CD4-positive, alpha-beta T cell treated with Interleukin-12 subunit alpha and Interleukin-12 subunit beta, for 1 hour (primary cell): ENCODE measurements around the gene CSTPP1.
"Not testable (repeated sequence)": the region's sequence is repeated elsewhere in the genome, so short reads cannot be mapped to it uniquely, and the experiment has no call there.

Experiments used
- DNase-seq: peaks from one replicate; pipeline ENCODE4 v3.0.0-alpha.2; 2020

Gene CSTPP1

GRCh38 chr11:47105974-47106373 is 169.4 kb downstream of the CSTPP1 start:
- DNase-seq: no peak

- DNase-seq: no peak
Observed at GRCh38 chr11:47106798-47107411, 170.3 kb downstream of the CSTPP1 start.

- no peak for DNase-seq
Observed at GRCh38 chr11:47107744-47108143, 171.2 kb downstream of the CSTPP1 start.

GRCh38 chr11:47108214-47108613 is 171.7 kb downstream of the CSTPP1 start:
- no peak for DNase-seq

- DNase-seq: no peak
Observed at GRCh38 chr11:47109051-47109726, 172.6 kb downstream of the CSTPP1 start.

- no peak for DNase-seq
Observed at GRCh38 chr11:47109727-47110246, 173.2 kb downstream of the CSTPP1 start.

GRCh38 chr11:47111318-47111804 is 174.8 kb downstream of the CSTPP1 start:
- DNase-seq: no peak

GRCh38 chr11:47112941-47113340 is 176.4 kb downstream of the CSTPP1 start:
- DNase-seq: not testable (repeated sequence)

GRCh38 chr11:47118958-47119688 is 182.6 kb downstream of the CSTPP1 start:
- DNase-seq: peak; percentile 37

- DNase-seq: no peak
Observed at GRCh38 chr11:47121056-47121455, 184.5 kb downstream of the CSTPP1 start.

- no peak for DNase-seq
Observed at GRCh38 chr11:47121731-47122130, 185.2 kb downstream of the CSTPP1 start.

- no peak for DNase-seq
Observed at GRCh38 chr11:47123094-47123493, 186.5 kb downstream of the CSTPP1 start.

GRCh38 chr11:47124675-47125074 is 188.1 kb downstream of the CSTPP1 start:
- no peak for DNase-seq

- DNase-seq: no peak
Observed at GRCh38 chr11:47125083-47125482, 188.5 kb downstream of the CSTPP1 start.

- DNase-seq: no peak
Observed at GRCh38 chr11:47127213-47127612, 190.7 kb downstream of the CSTPP1 start.

- no peak for DNase-seq
Observed at GRCh38 chr11:47130543-47130942, 194.0 kb downstream of the CSTPP1 start.

- DNase-seq: no peak
Observed at GRCh38 chr11:47131136-47131535, 194.6 kb downstream of the CSTPP1 start.

- DNase-seq: no peak
Observed at GRCh38 chr11:47132490-47132889, 195.9 kb downstream of the CSTPP1 start.

- no peak for DNase-seq
Observed at GRCh38 chr11:47132981-47133380, 196.4 kb downstream of the CSTPP1 start.

GRCh38 chr11:47136327-47136726 is 199.8 kb downstream of the CSTPP1 start:
- no peak for DNase-seq

- no peak for DNase-seq
Observed at GRCh38 chr11:47136921-47137320, 200.4 kb downstream of the CSTPP1 start.

GRCh38 chr11:47137476-47137875 is 200.9 kb downstream of the CSTPP1 start:
- no peak for DNase-seq

GRCh38 chr11:47139878-47140277 is 203.3 kb downstream of the CSTPP1 start:
- DNase-seq: no peak

- DNase-seq: no peak
Observed at GRCh38 chr11:47143322-47143721, 206.8 kb downstream of the CSTPP1 start.
